HepG2 (cell line): ENCODE results near the gene NELFB. TPM values are rescaled to one million over a fixed set of nuclear protein-coding genes. Genes with fewer than 3 reads are reported as not detected.

Source experiments
- ARNTL ChIP-seq: sonication (generic); formaldehyde crosslinking; IDR thresholded peaks from 2 replicates; pipeline ENCODE4 v1.4.0; 2020; ENCODE audit warnings: mild to moderate bottlenecking, missing genetic modification reagents
- CEBPB ChIP-seq: IDR thresholded peaks from 2 replicates; pipeline ENCODE4 v1.6.1; 2011; ENCODE audit warnings: low read depth, low read length, improper control_type of control experiment, borderline replicate concordance
- GFI1 ChIP-seq: sonication (generic); formaldehyde crosslinking; IDR thresholded peaks from 2 replicates; pipeline ENCODE4 v1.5.0; 2020; ENCODE audit warnings: missing genetic modification reagents, mild to moderate bottlenecking, borderline replicate concordance
- HNRNPL ChIP-seq: fragments of 200-400 bp; formaldehyde crosslinking; IDR thresholded peaks from 2 replicates; pipeline ENCODE4 v1.6.1; 2017; ENCODE audit warnings: mild to moderate bottlenecking, low read depth, low read length
- PITX1 ChIP-seq: sonication (generic); formaldehyde crosslinking; IDR thresholded peaks from 2 replicates; pipeline ENCODE4 v1.5.1; 2020; ENCODE audit warnings: mild to moderate bottlenecking, missing genetic modification reagents
- SRSF9 ChIP-seq: fragments of 200-400 bp; formaldehyde crosslinking; IDR thresholded peaks from 2 replicates; pipeline ENCODE4 v1.6.1; 2018; ENCODE audit warnings: borderline replicate concordance, mild to moderate bottlenecking, low read depth, low read length; ENCODE audit not compliant: insufficient read depth, poor library complexity, severe bottlenecking
- YEATS2 ChIP-seq: sonication (generic); formaldehyde crosslinking; IDR thresholded peaks from 2 replicates; pipeline ENCODE4 v1.4.0; 2020; ENCODE audit warnings: missing genetic modification reagents, borderline replicate concordance
- ZFY ChIP-seq: sonication (generic); formaldehyde crosslinking; IDR thresholded peaks from 2 replicates; pipeline ENCODE4 v1.4.0; 2020; ENCODE audit warnings: missing genetic modification reagents
- ZNF136 ChIP-seq: sonication (generic); formaldehyde crosslinking; IDR thresholded peaks from 2 replicates; pipeline ENCODE4 v1.8.1; 2022; ENCODE audit warnings: low read depth, mild to moderate bottlenecking, moderate library complexity, missing genetic modification reagents
- ZNF350 ChIP-seq: sonication (generic); formaldehyde crosslinking; IDR thresholded peaks from 2 replicates; pipeline ENCODE4 v1.4.0; 2020; ENCODE audit warnings: mild to moderate bottlenecking, low read depth, missing genetic modification reagents, borderline replicate concordance
- ZNF777 ChIP-seq: sonication (generic); formaldehyde crosslinking; IDR thresholded peaks from 2 replicates; pipeline ENCODE4 v1.4.0; 2020; ENCODE audit warnings: missing genetic modification reagents
- polyA plus RNA-seq, 8 experiments: library from polyadenylated mRNA; depleted of rRNA in 3 of 8; stranded (reverse) in 7 of 8; unstranded in 1 of 8; fragments of >200 nt; fragmentation: Illumina TruSeq in 4 of 8; extraction: Trizol in 4 of 8; gene quantifications; 2 replicates each; pipeline versions ENCODE4 v1.2.1 to v1.2.3, GENCODE V29; 2011 to 2016; ENCODE audit warnings: low read depth in 4 of 8, missing spikeins in 1 of 8, mixed read lengths in 1 of 8; ENCODE audit not compliant: insufficient read depth in 1 of 8
- total RNA-seq, 5 experiments: library from RNA; depleted of rRNA; stranded (reverse); fragments of >200 nt; fragmentation: Illumina TruSeq; extraction: Trizol; gene quantifications; 2 replicates each; pipeline ENCODE4 v1.2.3, GENCODE V29; 2016; ENCODE audit warnings: low read depth in 1 of 5
- TF ChIP-seq, protein P1 (sequence below): sonication (generic); formaldehyde crosslinking; IDR thresholded peaks from 2 replicates; pipeline ENCODE4 v1.5.0; 2020; ENCODE audit warnings: mild to moderate bottlenecking, missing genetic modification reagents, moderate library complexity
- TF ChIP-seq, protein P2 (sequence below): sonication (generic); formaldehyde crosslinking; IDR thresholded peaks from 2 replicates; pipeline ENCODE4 v1.4.0; 2020; ENCODE audit warnings: missing genetic modification reagents
- TF ChIP-seq, protein P3 (sequence below): sonication (generic); formaldehyde crosslinking; IDR thresholded peaks from 2 replicates; pipeline ENCODE4 v1.9.0; 2021; ENCODE audit warnings: missing genetic modification reagents, borderline replicate concordance
- TF ChIP-seq, protein P4 (sequence below): sonication (generic); formaldehyde crosslinking; IDR thresholded peaks from 2 replicates; pipeline ENCODE4 v1.5.0; 2020; ENCODE audit warnings: missing genetic modification reagents, mild to moderate bottlenecking, borderline replicate concordance
- TF ChIP-seq, protein P5 (sequence below): IDR thresholded peaks from 2 replicates; pipeline ENCODE4 v1.6.1; 2016; ENCODE audit warnings: missing compliant biosample characterization, missing genetic modification reagents, borderline replicate concordance

The NELFB gene
- total and polyA plus RNA-seq, 2 of the 13 experiments (the other 11 are each of a cell fraction or from before 2014, with no cell fraction given), result 26.5 to 45.8 TPM

DNA sequence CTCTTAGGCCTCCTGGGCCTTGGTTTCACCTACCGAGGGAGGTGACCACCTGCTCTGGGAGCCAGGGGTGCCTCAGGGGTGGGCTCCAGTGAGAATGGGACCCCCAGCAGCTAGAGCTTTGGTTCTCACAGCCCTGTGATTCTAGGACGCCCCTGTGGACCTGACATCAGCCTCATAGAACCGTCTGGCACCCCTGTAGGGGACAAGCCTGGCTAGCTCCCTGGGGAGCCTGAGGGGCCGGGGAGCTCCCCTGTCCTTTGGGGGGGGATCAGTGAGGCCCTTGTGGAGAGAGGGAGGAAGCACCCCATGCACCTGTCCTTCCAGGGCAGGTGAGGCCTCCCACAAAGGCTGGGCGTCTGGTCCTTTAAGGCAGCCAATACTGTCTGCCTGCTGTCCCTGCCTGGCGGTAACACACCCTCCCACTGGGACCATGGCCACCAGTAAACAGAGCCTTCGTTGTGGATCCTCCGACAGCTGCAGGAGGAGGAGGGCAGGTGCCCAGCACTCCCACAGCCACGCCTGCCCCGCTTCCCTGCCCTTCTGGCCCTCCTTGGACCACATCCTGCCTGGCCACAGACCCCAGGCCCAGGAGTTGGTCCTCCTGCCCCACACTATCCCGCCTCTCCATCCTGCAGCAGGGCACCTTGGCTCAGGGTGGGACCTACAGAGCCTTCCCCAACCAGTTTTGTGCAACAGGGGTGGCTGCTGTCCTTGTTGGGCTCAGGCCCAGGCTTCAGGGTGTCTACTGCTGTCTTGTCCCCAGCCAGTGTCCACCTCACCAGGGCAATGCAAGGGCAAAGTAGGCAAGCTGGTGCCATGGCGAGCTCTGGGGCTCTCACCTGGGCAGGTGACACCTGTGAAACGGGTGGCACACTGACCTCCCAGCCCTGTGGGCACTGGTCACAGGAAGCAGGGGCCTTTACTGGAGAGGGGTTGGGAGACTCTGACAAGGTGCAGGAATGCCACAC lies 17.1 kb upstream of the NELFB start (continued):
- TF ChIP-seq, protein P1, sequence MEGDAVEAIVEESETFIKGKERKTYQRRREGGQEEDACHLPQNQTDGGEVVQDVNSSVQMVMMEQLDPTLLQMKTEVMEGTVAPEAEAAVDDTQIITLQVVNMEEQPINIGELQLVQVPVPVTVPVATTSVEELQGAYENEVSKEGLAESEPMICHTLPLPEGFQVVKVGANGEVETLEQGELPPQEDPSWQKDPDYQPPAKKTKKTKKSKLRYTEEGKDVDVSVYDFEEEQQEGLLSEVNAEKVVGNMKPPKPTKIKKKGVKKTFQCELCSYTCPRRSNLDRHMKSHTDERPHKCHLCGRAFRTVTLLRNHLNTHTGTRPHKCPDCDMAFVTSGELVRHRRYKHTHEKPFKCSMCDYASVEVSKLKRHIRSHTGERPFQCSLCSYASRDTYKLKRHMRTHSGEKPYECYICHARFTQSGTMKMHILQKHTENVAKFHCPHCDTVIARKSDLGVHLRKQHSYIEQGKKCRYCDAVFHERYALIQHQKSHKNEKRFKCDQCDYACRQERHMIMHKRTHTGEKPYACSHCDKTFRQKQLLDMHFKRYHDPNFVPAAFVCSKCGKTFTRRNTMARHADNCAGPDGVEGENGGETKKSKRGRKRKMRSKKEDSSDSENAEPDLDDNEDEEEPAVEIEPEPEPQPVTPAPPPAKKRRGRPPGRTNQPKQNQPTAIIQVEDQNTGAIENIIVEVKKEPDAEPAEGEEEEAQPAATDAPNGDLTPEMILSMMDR (CRISPR knock-in tag), result 0 out of 2 replicates have a peak, but pooled peaks have one; percentile 10
- TF ChIP-seq SRSF9 (no peak), ARNTL (CRISPR knock-in tag) (no peak), YEATS2 (no peak), GFI1 (CRISPR knock-in tag) (no peak), ZNF350 (no peak), ZNF777 (CRISPR knock-in tag) (no peak), ZNF136 (no peak), PITX1 (CRISPR knock-in tag) (no peak), HNRNPL (peak; percentile 57; the same call in 1 of the 2 replicates), ZFY (no peak), CEBPB (no peak)
- TF ChIP-seq, protein P2, sequence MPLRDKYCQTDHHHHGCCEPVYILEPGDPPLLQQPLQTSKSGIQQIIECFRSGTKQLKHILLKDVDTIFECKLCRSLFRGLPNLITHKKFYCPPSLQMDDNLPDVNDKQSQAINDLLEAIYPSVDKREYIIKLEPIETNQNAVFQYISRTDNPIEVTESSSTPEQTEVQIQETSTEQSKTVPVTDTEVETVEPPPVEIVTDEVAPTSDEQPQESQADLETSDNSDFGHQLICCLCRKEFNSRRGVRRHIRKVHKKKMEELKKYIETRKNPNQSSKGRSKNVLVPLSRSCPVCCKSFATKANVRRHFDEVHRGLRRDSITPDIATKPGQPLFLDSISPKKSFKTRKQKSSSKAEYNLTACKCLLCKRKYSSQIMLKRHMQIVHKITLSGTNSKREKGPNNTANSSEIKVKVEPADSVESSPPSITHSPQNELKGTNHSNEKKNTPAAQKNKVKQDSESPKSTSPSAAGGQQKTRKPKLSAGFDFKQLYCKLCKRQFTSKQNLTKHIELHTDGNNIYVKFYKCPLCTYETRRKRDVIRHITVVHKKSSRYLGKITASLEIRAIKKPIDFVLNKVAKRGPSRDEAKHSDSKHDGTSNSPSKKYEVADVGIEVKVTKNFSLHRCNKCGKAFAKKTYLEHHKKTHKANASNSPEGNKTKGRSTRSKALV (CRISPR knock-in tag), result no peak
- TF ChIP-seq, protein P3, sequence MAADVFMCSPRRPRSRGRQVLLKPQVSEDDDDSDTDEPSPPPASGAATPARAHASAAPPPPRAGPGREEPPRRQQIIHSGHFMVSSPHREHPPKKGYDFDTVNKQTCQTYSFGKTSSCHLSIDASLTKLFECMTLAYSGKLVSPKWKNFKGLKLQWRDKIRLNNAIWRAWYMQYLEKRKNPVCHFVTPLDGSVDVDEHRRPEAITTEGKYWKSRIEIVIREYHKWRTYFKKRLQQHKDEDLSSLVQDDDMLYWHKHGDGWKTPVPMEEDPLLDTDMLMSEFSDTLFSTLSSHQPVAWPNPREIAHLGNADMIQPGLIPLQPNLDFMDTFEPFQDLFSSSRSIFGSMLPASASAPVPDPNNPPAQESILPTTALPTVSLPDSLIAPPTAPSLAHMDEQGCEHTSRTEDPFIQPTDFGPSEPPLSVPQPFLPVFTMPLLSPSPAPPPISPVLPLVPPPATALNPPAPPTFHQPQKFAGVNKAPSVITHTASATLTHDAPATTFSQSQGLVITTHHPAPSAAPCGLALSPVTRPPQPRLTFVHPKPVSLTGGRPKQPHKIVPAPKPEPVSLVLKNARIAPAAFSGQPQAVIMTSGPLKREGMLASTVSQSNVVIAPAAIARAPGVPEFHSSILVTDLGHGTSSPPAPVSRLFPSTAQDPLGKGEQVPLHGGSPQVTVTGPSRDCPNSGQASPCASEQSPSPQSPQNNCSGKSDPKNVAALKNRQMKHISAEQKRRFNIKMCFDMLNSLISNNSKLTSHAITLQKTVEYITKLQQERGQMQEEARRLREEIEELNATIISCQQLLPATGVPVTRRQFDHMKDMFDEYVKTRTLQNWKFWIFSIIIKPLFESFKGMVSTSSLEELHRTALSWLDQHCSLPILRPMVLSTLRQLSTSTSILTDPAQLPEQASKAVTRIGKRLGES (CRISPR knock-in tag), result no peak
- TF ChIP-seq, protein P4, sequence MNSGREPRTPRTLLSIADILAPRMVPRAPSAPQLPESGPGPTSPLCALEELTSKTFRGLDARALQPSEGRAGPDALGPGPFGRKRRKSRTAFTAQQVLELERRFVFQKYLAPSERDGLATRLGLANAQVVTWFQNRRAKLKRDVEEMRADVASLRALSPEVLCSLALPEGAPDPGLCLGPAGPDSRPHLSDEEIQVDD (CRISPR knock-in tag), result no peak
- TF ChIP-seq, protein P5, sequence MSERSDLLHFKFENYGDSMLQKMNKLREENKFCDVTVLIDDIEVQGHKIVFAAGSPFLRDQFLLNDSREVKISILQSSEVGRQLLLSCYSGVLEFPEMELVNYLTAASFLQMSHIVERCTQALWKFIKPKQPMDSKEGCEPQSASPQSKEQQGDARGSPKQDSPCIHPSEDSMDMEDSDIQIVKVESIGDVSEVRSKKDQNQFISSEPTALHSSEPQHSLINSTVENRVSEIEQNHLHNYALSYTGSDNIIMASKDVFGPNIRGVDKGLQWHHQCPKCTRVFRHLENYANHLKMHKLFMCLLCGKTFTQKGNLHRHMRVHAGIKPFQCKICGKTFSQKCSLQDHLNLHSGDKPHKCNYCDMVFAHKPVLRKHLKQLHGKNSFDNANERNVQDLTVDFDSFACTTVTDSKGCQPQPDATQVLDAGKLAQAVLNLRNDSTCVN, result no peak
